GOT3 (cell line): ENCODE results near the gene MMAB.

Experiments used
- DNase-seq: peaks from one replicate; lab custom pipeline; 2025; ENCODE audit warnings: mixed read lengths; lab: John Stamatoyannopoulos, UW

The MMAB gene

DNA sequence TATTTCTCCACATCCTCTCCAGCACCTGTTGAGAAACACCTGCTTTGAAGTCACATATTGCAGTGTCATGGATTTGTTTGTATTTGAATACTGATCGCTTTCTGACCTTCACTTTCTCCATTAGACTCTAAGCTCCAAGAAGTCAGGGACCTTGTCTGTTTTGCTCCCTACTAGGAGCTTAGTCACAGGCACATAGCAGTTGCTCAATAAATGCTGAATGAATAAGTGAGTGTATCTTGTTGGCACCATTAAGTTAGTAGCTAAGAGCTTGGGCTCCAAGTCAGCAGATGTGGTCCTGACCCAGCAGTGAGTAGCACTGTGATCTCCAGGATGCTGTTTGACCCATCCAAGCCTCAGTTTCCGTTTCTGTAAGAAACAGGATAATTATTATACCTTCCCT, 10.4 kb upstream of the MMAB start:
- no peak for DNase-seq

DNA sequence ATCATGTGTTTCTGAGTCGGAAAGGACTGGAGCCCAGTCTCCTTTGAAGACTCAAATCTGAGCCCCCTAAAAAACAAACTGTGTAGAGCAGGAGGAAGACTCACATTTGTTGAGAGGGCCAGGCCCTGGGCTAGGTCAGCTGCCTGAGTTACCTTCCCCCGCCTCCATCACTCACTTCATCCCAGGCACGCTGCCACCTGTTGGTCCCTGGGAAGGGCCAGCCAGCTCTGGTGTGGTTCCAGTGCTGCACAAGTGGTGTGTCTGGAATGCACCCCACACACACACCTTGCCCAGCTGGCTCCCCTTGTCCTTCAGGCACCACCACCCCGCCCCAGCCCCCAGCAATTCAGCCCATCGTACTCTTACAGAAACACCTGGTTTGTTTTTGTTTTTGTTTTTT, 9.3 kb upstream of the MMAB start:
- DNase-seq, result no peak

DNA sequence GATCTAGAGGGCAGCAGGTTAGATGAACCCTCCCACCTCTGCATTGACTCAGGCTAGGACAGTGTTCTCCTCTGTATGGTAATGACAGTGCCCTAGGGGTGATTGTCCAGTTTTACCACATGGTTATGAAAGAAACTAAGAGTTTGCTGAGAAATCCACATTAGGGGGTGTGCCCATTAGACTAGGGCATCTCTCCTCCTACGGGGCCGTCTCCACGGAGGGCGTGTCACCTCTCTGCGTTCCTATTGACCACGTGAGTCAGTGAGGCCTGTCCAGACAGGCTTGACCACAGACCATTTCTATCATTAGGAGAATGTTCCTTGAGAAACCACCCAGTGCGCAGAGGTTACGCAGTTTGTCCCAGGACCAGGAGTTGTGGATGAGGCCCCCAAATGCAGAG, 8.6 kb upstream of the MMAB start:
- no peak for DNase-seq

DNA sequence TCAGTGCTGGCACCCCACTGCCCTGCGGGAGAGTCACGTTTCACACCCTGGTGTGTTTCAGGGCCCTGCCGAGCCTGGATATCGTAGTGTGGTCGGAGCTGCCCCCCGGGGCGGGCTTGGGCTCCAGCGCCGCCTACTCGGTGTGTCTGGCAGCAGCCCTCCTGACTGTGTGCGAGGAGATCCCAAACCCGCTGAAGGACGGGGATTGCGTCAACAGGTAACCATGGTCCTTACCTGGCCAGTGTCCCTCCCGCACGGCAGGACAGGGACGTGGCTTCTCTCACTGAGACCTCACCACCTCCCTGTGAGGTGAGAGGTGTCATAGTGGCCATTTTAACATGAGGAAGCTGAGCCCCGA, 8.0 kb upstream of the MMAB start:
- no peak for DNase-seq

DNA sequence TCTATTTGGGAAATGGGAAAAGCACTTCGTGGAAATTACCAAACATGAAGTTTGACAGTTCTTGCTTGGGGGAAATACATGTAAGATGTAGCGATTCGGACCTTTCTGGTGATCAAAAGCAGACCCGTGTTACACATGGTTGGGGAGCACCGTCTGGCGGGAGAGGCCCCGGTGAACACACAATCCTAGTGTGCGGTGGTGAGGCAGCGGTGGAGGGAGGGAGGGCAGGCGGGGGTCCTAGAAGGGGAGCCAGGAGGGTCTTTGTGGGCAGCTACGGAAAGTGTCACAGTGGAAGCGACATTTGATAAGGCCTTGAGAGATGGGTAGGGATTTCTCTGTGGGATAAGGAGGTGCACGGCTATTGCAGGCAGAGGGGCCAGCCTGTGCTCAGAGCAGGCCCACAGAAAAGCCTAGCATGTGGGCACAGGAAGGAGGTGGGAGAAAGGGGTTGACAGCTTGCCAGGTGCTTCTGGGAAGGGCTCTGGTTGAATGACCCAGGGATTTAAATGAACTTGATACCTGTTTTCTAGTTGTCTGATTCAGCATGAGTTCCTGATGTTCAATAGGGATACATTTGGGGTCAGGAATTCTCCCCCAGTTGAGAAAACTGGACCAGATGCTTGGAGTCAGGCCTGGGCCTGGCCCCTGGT, 7.5 kb upstream of the MMAB start:
- DNase-seq, result no peak

DNA sequence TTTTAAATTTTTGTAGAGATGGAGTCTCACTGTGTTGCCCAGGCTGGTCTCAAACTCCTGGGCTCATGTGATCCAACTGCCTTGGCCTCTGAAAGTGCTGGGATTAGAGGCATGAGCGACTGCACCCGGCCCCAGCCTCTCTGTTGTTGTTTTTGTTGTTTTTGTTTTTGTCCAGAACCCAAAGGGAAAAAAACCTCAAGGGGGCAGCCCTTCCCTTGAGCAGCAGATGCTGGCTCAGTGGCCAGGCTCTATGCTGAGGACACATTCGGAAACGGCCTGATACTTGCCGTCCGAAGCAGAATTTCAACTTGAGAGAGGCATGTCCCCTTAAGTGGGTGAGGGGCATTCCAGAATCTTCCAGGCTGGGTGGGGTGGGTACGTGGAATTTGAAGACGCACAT, 7.0 kb upstream of the MMAB start:
- no peak for DNase-seq

DNA sequence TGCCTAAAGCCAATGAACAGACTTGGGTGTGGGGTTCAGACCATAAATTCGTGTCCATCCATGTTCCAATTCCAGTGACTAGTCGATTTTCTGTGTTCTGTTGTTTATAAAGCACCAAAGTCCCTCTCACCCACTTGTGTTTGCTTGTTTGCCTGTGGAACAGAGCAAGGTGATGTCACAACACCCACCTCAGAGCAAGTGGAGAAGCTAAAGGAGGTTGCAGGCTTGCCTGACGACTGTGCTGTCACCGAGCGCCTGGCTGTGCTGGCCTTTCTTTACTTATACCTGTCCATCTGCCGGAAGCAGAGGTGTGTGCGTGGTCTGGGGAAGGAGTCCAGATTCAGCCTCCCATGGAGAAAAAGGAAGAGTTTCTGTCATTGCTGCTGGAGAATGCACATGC, 6.3 kb upstream of the MMAB start:
- DNase-seq, result no peak

DNA sequence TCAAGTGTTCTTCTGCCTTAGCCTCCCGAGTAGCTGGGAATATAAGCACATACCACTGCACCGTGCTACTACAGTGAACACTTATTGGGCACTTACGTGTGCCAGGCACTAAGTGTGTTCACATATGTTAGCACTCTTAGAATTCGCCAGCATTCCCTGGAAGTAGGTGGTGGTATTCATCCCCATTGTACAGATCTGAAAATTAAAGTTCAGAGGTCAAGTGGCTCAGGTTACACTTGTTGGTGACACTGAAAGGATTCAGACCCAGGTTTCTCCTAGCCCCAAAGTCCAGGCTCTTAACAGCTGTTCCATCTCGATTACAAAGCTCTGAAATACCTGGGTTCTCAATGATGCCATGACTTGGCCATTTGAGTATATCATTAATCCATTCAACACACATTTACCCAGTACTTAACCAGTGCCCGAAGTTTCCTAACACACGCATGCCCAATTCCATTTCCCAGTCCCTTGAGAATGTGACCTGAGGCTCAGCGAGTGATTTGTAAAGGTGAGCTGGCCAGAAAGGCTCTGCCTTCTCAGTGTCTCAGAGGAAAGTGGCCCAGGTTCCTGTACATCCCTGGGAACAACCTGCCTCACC, 5.1 kb upstream of the MMAB start:
- no peak for DNase-seq

GRCh38 chr12:109577311-109577710, 4.0 kb upstream of the MMAB start:
- no peak for DNase-seq

- no peak for DNase-seq
Observed at GRCh38 chr12:109575683-109576082, 2.4 kb upstream of the MMAB start.

DNA sequence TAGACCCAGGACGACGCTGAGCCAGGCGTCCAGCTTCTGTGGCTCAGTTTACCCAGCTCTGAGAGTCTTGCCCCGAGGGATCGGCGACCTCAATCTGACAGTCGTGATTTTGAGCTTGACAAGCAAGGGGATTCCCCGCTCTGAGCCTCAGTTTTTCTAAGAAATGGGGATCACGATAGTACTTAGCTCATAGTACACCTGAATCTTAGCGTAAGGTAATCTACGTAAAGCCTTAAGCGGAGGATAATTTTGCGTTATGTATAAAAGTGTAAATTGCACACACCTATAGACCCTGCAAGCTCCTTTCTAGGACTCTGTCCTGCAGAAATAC, 575 bp upstream of the MMAB start:
- no peak for DNase-seq

- no peak for DNase-seq
Observed at GRCh38 chr12:109572506-109572845, 828 bp downstream of the MMAB start.

- DNase-seq, result no peak
Observed at GRCh38 chr12:109571773-109572505, 1.4 kb downstream of the MMAB start.

DNA sequence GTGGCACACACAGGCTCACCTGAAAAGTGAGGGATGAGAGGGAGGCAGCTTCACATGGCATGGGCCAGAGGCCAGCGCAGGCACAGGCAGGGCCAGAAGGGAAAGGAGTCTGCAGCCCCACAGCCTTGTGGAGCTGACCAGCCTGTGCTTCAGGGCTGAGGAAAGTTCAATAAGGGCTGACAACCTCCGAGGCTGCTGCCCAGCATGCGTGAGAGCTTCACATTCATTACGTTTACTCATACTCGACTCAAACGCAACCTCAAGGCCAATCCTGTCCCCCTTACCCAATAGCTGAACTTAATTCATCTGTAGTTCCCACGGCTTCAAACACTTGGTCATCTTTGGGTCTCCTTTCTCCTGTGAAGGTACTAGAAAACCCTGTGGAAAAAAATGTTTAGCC, 4.8 kb downstream of the MMAB start:
- DNase-seq, result no peak

GRCh38 chr12:109567967-109568366, 5.3 kb downstream of the MMAB start:
- no peak for DNase-seq

- DNase-seq, result no peak
Observed at GRCh38 chr12:109567296-109567695, 6.0 kb downstream of the MMAB start.

DNA sequence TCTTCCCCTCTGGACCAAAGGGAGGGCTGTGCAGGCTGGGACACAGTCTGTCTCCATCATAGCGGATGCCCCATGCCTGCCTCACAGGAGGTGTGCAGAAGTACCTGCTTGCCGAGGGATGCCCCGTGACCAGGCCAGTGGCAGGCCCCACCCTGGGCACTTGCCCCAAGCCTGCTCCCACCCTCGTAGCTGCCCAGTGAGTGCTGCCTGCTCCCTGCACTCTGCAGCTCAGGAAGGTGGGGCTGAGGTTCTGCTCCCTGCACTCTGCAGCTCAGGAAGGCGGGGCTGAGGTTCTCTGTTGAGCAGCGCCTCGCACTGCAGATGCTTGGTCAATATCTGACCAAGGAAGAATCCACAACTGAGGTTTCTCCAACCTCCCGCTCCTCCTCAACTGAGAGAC, 6.9 kb downstream of the MMAB start:
- no peak for DNase-seq

DNA sequence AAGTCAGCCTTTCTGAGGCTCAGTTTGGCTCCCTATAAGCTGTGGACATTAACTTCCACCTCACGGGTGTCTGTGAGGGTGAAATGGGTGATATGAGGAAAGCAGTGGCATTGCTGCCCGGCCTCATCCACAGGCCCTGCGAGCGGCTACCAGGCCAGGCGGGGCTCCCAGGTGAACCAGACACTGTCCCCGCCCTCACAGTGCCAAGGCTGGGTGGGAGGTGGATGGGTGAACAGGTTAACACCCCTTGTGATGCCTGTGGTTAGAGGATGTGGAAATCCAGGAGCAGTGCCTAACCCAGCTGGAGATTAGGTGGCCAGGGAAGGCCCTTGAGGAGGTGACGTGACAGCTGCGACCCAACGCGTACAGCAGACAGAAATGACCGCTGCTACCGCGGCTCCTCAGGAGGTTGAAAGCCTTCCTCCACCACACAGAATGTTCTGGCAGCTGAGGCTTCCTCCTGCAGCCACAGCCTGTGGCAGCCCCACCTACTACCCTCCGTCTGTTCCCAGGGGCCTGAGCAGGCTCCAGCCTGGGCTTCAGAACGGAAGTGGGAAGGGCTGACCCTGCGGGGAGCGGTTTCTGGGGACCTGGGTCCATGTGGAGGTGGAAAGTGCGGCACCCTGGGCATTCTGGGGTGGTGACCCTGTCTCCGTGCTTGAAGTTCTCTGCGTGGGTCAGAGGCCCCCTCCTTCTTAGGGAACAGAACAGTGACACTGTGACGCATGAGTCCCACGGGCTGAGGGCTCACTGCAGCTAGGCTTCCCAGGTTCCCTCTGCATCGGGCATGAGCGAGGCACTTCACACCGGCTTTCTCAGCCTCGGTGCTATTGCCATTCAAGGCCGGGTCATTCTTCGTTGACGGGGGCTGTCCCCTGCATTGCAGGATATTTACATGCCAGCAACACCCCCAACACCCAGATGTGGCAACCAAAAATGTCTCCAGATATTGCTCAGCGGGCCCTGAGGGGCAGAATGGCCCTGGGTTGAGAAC, 9.7 kb downstream of the MMAB start:
- no peak for DNase-seq

GRCh38 chr12:109562871-109563270, 10.4 kb downstream of the MMAB start:
- DNase-seq, result no peak

DNA sequence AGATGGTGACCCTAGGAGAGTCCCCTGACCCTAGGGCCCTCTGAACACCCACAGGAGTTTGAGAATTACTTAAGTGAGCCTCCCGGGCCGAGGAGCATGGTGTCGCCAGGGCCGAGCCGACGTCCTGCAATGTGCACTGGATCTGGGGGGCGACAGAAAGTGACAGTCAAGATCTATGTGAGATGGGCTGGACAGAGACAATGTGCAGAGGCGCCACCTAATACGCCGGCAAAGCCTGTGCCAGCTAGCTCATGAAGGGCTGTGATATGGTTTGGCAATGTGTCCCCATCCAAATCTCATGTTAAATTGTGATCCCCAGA, 11.6 kb downstream of the MMAB start:
- DNase-seq, result no peak

- DNase-seq, result no peak
Observed at GRCh38 chr12:109560867-109561710, 12.2 kb downstream of the MMAB start.

DNA sequence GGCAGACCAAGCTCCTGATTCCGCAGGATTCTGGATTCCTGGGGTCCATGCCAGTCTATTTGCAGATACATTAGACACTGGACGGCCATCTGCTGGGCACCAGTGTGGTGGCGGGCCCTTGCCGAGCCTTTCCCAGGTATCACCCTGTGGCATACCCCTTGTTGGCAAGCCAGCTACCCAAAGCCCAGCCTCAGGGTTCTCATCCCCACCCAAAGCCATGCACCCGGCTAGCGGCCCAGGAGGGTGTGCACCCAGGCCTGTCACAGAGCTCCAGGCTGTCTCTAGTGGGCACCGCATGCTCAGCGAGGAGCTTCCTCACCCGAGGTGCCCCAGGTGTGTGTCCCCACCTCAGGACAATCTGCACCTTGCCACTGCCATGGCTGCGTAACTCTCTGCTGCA, 13.7 kb downstream of the MMAB start:
- DNase-seq, result no peak
